Measurements from ENCODE around the gene CLSTN1. TPM values are rescaled to one million over a fixed set of nuclear protein-coding genes. Genes with fewer than 3 reads are reported as not detected.

Gene CLSTN1
- total RNA-seq, 1 donor from 2014 or later: 127 TPM

DNA sequence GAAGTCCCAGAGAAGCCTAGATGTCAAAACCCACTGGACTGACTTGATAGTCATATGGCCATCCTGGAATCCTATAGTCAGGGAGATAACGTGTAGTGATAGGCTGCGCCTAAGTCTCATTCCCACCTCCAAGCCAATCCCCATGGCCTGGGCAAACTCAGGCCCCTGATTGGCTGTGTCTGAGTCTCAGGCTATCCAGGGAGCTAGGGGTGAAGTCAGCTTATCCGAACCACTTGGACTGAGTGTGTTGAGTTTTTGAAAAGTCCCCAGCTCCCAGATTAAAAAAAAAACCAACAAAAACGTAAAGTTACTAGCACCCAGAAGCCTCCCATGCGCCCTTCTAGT is 120.6 kb downstream of the CLSTN1 start:
- no peak overlapping the region for H3K27ac Mint-ChIP-seq
- H3K9me3 Mint-ChIP-seq: peaks cover 9% of the 10 kb centered on the region
- H3K27me3 Mint-ChIP-seq (ENCODE audit: low read depth): peaks cover 6% of the 10 kb centered on the region
- DNase-seq (ENCODE audit: low spot score in 2 of 2, unreplicated experiment in 2 of 2): no peak
- H3K4me1 Mint-ChIP-seq: peaks cover 6% of the 10 kb centered on the region
- H3K36me3 Mint-ChIP-seq: peaks cover 2% of the 10 kb centered on the region
- no peak overlapping the region for H3K4me3 Mint-ChIP-seq
- TF ChIP-seq, protein P1, sequence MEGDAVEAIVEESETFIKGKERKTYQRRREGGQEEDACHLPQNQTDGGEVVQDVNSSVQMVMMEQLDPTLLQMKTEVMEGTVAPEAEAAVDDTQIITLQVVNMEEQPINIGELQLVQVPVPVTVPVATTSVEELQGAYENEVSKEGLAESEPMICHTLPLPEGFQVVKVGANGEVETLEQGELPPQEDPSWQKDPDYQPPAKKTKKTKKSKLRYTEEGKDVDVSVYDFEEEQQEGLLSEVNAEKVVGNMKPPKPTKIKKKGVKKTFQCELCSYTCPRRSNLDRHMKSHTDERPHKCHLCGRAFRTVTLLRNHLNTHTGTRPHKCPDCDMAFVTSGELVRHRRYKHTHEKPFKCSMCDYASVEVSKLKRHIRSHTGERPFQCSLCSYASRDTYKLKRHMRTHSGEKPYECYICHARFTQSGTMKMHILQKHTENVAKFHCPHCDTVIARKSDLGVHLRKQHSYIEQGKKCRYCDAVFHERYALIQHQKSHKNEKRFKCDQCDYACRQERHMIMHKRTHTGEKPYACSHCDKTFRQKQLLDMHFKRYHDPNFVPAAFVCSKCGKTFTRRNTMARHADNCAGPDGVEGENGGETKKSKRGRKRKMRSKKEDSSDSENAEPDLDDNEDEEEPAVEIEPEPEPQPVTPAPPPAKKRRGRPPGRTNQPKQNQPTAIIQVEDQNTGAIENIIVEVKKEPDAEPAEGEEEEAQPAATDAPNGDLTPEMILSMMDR (IDR thresholded peaks at IDR 0.05; ENCODE audit: unreplicated experiment): no peak

DNA sequence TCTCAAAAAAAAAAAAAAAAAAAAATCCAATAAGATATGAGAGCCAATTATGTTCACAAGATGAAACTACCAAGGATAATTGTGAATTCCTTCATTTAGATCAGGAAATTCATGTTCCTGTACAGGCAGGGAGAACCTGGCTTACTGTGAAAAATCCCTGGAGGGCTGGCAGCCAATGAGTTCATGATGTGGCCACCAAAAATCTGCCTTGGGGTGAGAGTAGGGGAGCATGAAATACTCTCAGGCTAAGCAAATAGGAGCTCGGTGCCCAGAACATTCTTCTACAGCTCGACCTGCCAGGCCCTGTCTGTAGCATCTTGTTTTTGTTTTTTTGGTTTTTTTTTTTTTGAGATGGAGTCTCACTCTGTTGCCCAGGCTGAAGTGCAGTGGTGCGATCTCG is 122.1 kb downstream of the CLSTN1 start:
- peaks cover 6% of the 10 kb centered on the region for H3K4me1 Mint-ChIP-seq
- peaks cover 6% of the 10 kb centered on the region for H3K27me3 Mint-ChIP-seq (ENCODE audit: low read depth)
- H3K36me3 Mint-ChIP-seq: peaks cover 2% of the 10 kb centered on the region
- H3K27ac Mint-ChIP-seq: no peak overlapping the region
- TF ChIP-seq, protein P1 (IDR thresholded peaks at IDR 0.05; ENCODE audit: unreplicated experiment): no peak
- H3K9me3 Mint-ChIP-seq: peaks cover 9% of the 10 kb centered on the region
- H3K4me3 Mint-ChIP-seq: no peak overlapping the region
- DNase-seq (ENCODE audit: low spot score in 2 of 2, unreplicated experiment in 2 of 2): no peak

DNA sequence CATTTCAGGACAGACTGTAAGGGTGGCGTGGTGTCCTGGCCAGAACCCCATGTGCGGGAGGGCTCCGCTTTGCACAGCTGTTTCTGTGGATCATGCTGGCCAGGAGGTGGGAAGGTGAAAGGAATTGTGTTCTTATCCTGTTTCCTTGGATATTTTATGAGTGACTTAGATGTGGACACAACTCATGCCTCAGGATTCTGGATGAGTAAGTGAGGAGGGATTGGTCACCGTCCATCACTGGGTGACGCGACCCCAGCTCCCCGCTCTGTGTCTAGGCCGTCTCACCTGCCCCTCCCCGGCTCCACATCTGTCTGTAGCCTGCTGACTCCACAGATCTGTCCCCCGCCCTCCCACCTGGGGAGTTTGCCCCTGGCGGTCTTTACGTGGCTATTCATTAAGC is 123.4 kb downstream of the CLSTN1 start:
- no peak overlapping the region for H3K27ac Mint-ChIP-seq

DNA sequence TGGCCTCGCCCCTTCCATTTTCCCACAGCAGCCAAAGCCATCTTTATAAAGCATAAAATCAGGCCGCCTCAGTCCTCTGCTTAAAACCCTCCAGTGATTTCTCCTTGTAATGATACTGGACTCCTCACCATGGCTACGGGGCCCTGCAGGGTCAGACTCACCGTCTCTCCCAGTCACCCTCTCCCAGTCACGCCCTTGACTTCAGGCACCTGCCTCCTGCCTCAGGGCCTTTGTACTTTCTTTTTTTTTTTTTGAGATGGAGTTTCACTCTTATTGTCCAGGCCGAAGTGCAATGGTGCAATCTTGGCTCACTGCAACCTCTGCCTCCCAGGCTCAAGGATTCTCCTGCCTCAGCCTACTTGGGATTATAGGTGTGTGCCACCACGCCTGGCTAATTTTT is 124.4 kb downstream of the CLSTN1 start:
- TF ChIP-seq, protein P1 (IDR thresholded peaks at IDR 0.05; ENCODE audit: unreplicated experiment): no peak
- H3K4me3 Mint-ChIP-seq: no peak overlapping the region
- peaks cover 2% of the 10 kb centered on the region for H3K36me3 Mint-ChIP-seq
- H3K27ac Mint-ChIP-seq: no peak overlapping the region
- H3K27me3 Mint-ChIP-seq (ENCODE audit: low read depth): peaks cover 11% of the 10 kb centered on the region
- peaks cover 6% of the 10 kb centered on the region for H3K4me1 Mint-ChIP-seq
- DNase-seq (ENCODE audit: low spot score in 2 of 2, unreplicated experiment in 2 of 2): no peak
- H3K9me3 Mint-ChIP-seq: peaks cover 9% of the 10 kb centered on the region

More for the DNA sequence above, 123.4 kb downstream of the CLSTN1 start:
- TF ChIP-seq, protein P1 (IDR thresholded peaks at IDR 0.05; ENCODE audit: unreplicated experiment): no peak
- no peak for DNase-seq (ENCODE audit: low spot score in 2 of 2, unreplicated experiment in 2 of 2)
- H3K4me1 Mint-ChIP-seq: peaks cover 6% of the 10 kb centered on the region
- H3K27me3 Mint-ChIP-seq (ENCODE audit: low read depth): peaks cover 6% of the 10 kb centered on the region
- peaks cover 2% of the 10 kb centered on the region for H3K36me3 Mint-ChIP-seq
- peaks cover 9% of the 10 kb centered on the region for H3K9me3 Mint-ChIP-seq
- no peak overlapping the region for H3K4me3 Mint-ChIP-seq

DNA sequence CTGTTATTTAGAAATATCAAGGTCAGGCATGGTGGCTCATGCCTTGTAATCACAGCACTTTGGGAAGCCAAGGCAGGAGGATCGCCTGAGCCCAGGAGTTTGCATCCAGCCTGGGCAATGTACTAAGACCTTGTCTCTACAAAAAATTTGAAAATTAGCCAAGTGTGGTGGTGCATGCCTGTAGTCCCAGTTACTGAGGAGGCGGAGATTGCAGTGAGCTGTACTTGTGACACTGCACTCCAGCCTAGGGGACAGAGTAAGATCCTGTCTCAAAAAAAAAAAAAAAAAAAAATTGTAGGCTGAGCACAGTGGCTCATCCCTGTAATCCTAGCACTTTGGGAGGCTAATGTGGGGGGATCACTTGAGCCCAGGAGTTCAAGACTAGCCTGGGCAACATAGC is 127.0 kb downstream of the CLSTN1 start:
- no peak for DNase-seq (ENCODE audit: low spot score in 2 of 2, unreplicated experiment in 2 of 2)
- TF ChIP-seq, protein P1 (IDR thresholded peaks at IDR 0.05; ENCODE audit: unreplicated experiment): no peak
- H3K27ac Mint-ChIP-seq: no peak overlapping the region
- no peaks in the 10 kb centered on the region for H3K9me3 Mint-ChIP-seq
- H3K27me3 Mint-ChIP-seq (ENCODE audit: low read depth): peaks cover 21% of the 10 kb centered on the region
- H3K4me1 Mint-ChIP-seq: peaks cover 6% of the 10 kb centered on the region
- no peaks in the 10 kb centered on the region for H3K36me3 Mint-ChIP-seq
- H3K4me3 Mint-ChIP-seq: no peak overlapping the region

DNA sequence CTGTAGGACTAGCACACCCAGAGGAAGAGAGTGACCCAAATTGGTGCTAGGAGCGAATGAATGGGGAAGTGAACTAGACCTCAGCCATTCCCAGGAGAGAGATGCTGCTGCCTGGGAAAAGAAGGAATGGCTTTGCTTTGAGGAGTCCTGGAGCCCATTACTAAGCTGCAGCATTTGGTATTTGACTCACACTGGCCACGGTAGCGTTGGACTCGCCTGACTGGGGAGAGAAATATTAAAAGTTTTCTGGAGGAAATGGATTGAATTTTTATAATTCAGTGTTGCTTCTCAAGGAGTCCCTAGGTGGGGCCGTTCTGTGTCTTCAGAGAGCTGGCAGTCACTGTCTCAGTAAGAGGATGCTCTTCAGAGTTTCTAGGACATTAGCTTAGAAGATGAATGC is 132.1 kb downstream of the CLSTN1 start:
- DNase-seq (ENCODE audit: low spot score in 2 of 2, unreplicated experiment in 2 of 2): no peak
- Mint-ChIP-seq H3K36me3 (no peaks in the 10 kb centered on the region), H3K27me3 (ENCODE audit: low read depth) (peaks cover 52% of the 10 kb centered on the region), H3K4me1 (peaks cover 15% of the 10 kb centered on the region), H3K4me3 (no peak overlapping the region), H3K9me3 (no peaks in the 10 kb centered on the region), H3K27ac (no peak overlapping the region)
- TF ChIP-seq, protein P1 (IDR thresholded peaks at IDR 0.05; ENCODE audit: unreplicated experiment): no peak

All from mesothelial cell of epicardium (in vitro differentiated cells).